COLO668 (cell line): Measurements from ENCODE around the gene CMTR1.
A peak's percentile ranks its signal among the peaks of the same experiment; 100 is the strongest.

ENCODE experiments used
- DNase-seq: peaks from one replicate; lab custom pipeline; 2025; ENCODE audit not compliant: unreplicated experiment; lab: John Stamatoyannopoulos, UW

Gene CMTR1

GRCh38 chr6:37477191-37477590 lies 44.2 kb downstream of the CMTR1 start:
- no peak for DNase-seq

GRCh38 chr6:37477656-37478435 lies 44.8 kb downstream of the CMTR1 start:
- DNase-seq: no peak

DNA sequence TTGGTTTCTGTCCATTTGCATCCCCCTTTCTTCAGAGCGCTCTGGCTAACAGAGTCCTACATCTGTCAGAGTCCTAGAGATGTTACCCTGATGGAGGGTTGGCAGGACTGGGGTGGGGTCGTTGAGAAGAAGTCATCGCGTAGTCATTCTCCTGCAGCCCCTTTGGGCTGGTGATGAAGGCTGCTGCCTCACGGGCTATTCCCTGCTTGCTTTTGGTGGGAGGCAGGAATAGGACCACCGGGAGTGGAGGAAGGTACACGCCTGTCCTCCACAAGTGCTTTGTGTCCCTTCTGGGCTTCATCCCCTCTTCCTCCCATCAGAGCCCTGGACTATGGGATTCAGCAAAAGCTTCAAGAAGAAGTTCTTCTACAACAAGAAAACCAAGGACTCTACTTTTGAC lies 45.8 kb downstream of the CMTR1 start:
- DNase-seq: no peak

GRCh38 chr6:37479266-37479854 lies 46.3 kb downstream of the CMTR1 start:
- no peak for DNase-seq

DNA sequence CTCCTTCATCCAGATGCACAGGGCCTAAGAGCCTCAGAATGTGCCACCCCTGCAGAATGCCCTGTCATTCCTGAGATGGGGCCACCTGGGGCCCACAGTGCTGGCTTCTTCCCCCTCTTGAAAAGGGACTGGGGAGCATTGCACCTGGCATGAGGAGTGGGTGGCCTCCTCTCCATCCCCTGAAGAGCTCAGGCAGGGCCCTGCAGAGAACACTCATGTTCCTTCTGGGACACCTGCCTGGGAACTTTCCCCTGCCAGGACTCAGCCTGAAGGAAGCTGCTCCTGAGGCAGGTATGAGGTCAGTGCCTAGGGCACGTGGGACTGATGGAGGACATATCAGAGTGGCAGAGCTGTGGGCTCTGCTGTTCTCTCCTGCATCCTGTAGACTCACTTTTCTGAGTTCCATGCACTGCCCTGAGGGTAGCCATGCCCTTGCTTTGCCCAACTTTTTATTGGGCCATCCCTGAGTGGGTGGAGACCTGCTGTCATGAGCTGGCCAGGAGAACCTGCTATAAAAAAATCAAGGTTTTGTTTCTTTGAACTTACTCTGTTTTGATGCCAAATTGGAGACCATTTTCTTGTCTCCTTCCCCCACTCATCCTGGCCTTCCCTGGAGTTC lies 47.2 kb downstream of the CMTR1 start:
- DNase-seq: no peak

- DNase-seq: no peak
Observed at GRCh38 chr6:37480951-37481534, 48.0 kb downstream of the CMTR1 start.

DNA sequence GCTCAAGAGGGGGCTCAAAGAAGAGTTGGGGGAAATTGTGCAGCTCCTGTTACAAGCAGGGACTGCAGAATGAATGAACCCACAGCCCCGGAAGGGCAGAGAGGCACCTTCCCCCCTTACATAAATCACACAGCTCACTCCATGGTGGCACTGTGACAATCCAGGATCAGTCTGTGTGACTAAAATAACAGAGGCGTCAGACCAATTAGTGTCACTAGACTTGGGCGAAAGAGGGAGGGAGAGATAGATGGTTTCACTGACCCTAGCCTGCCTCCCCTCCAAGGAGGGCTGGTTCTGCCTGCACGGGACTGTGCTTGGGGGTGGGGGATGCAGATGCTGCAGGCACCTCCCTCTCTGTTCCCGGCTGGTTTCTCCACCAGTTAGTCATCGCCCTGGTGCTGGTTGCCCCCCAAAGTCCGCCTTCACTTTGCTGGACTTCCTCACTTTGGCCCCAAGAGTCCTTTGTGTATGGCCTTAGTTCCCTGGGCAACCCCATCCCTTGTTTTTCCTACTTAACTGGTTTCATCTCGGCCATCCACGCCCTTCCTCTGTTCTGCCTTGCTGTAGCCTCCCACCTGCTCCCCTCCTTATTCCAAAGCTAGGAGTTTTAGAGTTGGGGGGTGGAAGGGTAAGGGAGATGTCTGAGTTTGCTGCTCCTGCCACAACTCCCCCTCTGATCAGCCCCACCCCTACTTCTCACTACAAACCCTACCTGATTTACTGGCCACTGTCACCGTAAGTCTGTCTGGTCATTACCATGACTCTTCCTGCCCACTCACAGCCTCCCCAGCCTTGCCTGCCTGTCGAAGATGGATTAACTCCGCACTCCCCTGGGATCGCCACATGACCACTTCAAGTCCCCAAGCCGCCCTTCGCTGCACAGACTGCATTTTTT lies 48.9 kb downstream of the CMTR1 start:
- DNase-seq: no peak

- DNase-seq: no peak
Observed at GRCh38 chr6:37482606-37483251, 49.7 kb downstream of the CMTR1 start.

GRCh38 chr6:37483252-37483901 lies 50.4 kb downstream of the CMTR1 start:
- no peak for DNase-seq

DNA sequence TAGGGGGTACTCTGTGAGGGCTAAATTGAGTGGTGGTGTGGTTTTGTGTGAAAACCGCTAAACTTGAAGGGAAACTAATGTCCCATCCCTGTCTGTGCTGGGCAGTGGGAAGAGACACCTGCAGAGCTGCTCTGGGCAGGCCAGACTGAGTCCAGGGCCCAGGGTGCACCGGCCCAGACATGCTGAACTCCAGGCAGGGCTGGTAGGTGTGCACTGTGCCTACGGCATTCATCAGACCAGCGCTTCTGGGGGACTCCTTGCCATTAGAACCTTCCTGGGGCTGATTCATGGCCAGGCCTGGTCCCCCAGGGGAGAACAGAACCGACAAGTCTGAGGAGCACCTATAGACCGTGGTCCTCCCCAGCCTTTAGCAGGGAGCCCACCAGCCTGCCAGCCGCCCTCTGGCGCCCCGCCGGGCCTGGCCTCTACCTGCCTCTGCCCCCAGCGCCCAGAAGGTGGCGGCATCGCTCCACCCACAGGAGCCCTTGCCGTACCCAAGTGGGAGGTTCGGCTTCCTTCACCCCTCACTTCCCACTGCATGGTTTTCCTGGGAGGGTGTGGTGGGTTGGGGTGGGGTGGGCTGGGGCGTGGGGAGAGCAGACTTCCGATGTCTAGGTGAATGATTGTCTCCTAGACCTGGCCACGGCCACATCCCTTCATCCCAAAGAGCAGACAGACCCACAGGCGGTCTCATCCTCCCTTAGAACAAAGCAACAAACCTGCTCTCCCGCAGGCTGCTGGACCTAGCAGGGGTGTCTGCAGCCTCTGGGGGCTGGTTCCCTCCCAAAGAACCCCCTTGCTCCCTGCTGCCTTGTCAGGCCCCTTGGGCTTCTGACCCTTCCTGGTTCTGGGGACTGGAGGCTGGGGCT lies 51.1 kb downstream of the CMTR1 start:
- DNase-seq: peak; percentile 37

GRCh38 chr6:37484786-37485170 lies 51.8 kb downstream of the CMTR1 start:
- DNase-seq: no peak

GRCh38 chr6:37485291-37485702 lies 52.3 kb downstream of the CMTR1 start:
- no peak for DNase-seq

GRCh38 chr6:37486121-37486839 lies 53.3 kb downstream of the CMTR1 start:
- DNase-seq: no peak

DNA sequence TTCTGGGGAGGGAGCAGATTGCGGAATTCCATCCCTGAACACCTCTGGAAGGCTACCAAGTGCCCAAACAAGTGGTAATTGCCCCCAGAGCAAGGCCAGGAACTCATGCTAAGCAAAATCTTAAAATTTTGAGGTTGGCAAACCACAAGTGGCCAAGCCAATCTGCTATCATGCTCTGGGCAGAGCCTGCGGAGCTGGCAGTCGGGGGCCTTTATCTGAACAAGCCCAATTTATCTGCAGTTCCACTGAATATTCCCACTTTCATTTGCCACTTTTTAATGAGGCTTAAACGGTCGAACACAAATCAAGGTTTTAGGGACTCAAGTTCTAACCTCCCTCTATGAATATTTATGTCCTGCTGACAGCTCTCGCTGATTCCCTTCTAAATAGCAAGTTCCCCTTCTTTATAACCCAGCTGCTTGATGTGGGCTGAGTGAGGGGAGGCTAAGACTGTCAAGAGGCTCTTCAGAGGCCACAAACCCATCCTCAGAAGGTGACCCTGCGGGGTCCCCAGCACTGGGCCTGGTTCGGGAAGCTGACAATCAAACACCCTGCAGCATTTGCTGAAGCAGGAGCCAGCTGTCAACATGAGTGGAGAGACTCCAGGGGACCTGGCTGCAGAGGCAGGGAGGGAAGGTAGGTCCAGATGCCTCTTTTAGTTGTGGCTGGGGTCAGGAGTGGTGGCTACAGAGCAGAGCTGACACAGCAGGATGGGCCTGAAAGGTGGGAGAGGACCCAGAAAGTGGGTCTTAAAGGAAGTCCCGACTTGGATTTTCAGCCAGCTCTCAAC lies 54.8 kb downstream of the CMTR1 start:
- no peak for DNase-seq

DNA sequence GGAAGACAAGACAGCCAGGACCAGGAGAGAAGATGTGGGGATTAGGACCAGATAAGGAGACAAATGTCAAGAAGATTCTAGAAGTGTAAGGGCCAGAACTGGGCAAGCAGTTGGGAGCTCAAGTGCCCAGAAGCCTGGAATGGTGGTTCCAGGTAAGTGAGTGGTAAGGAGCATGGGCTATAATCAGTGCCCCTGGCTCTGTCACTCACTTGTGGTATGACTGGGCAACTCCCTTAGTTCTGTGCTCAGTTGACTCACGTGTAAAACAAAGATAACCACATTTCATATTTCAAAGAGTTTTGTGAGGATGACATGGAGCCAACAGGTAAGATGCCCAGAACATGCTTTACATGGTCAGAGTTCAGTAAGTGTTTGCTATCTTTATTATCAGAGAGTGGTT lies 55.5 kb downstream of the CMTR1 start:
- DNase-seq: no peak

DNA sequence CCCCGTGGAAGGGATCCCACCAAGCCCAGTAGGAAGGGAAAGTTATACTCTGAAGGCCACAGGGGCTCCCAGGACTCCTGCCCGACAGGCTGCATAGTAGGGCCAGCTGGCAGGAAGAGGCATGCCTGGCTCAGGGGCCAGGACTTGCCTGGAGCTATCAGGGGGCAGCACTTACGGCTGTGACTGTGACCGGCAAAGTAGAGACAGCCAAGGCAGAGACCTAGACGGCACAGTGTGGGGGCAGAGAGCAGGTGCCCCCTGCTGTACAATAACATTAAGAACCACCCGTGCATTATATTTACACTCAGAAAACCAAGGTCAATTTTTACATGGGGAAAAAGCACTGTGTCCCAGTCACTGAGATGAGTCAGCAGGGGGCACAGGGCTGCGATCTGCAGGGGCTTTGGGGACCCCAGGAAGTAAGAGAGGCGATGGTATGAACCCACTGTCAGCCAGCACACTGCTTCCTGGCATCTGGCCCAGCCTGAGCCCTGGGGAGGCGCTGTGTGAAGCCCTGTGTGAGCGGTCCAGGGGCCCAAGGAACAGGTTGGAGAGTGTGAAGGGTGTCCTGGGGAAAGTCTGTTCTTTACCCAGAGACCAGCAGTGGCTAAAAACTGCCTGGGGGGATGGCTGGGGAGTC lies 56.8 kb downstream of the CMTR1 start:
- DNase-seq: no peak

- DNase-seq: no peak
Observed at GRCh38 chr6:37490536-37491170, 57.6 kb downstream of the CMTR1 start.
